Sigmoid colon (tissue), 4 donors: ENCODE data around the gene XAF1.

Source experiments
- CTCF ChIP-seq, 4 experiments: fragments of 450-650 bp in 3 of 4; fragments of 200-600 bp in 1 of 4; IDR thresholded peaks; one replicate each; pipeline ENCODE4 v1.5.1; 2016 to 2019; ENCODE audit warnings: antibody characterized with exemption in 4 of 4, mild to moderate bottlenecking in 3 of 4, moderate library complexity in 2 of 4
- POLR2A ChIP-seq, 2 donors: fragments of 450-650 bp; IDR thresholded peaks; one replicate each; pipeline ENCODE4 v1.6.1; 2016; ENCODE audit warnings: antibody characterized with exemption in 2 of 2, mild to moderate bottlenecking in 2 of 2, moderate library complexity in 2 of 2
- POLR2AphosphoS5 ChIP-seq, 4 donors: sonication (generic); formaldehyde crosslinking; IDR thresholded peaks; one replicate each; pipeline ENCODE4 v1.6.1; 2017; ENCODE audit warnings: antibody characterized with exemption in 4 of 4

- TF ChIP-seq CTCF (IDR thresholded peaks at IDR 0.05): no peak
- TF ChIP-seq POLR2A (IDR thresholded peaks at IDR 0.05): no peak
- TF ChIP-seq POLR2AphosphoS5 (IDR thresholded peaks at IDR 0.05): no peak
Measured at GRCh38 chr17:6756425-6757031, 682 bp downstream of the XAF1 start.
